MCF 10A (cell line): Measurements from ENCODE around the gene PGAM5. TPM values are rescaled to one million over a fixed set of nuclear protein-coding genes. Genes with fewer than 3 reads are reported as not detected.

ENCODE experiments used
- BruUV-seq: library from RNA; stranded (reverse); fragments of 400-500 nt; replicated peaks from 2 replicates; lab custom pipeline; 2021; lab: Mats Ljungman, UMichigan
- CTCF ChIA-PET: fragments of 300-600 bp; sonication (Branson Sonifier 250); formaldehyde crosslinking; extraction: SDS; loops from one replicate; lab custom pipeline; 2021; ENCODE audit warnings: antibody characterized with exemption, inconsistent platforms; lab: Yijun Ruan, JAX
- POLR2A ChIA-PET: fragments of 300-600, 350-650 bp; sonication (Branson Sonifier 250); formaldehyde crosslinking; extraction: SDS; loops from one replicate; lab custom pipeline; 2020; ENCODE audit warnings: antibody characterized with exemption, inconsistent platforms; lab: Yijun Ruan, JAX
- DNase-seq: peaks from one replicate; pipeline ENCODE4 v3.0.0-alpha.2; 2018; ENCODE audit not compliant: unreplicated experiment
- H3K27ac Mint-ChIP-seq: one replicate; pipeline ENCODE4 v1.8.0; 2022; ENCODE audit warnings: mild to moderate bottlenecking, low read depth, mixed read lengths; ENCODE audit not compliant: unreplicated experiment
- H3K27me3 Mint-ChIP-seq: one replicate; pipeline ENCODE4 v1.8.0; 2022; ENCODE audit warnings: mixed read lengths; ENCODE audit not compliant: insufficient read depth, unreplicated experiment
- H3K36me3 Mint-ChIP-seq: one replicate; pipeline ENCODE4 v1.8.0; 2022; ENCODE audit warnings: mild to moderate bottlenecking, moderate library complexity, mixed read lengths; ENCODE audit not compliant: insufficient read depth, unreplicated experiment
- H3K4me1 Mint-ChIP-seq: one replicate; pipeline ENCODE4 v1.8.0; 2022; ENCODE audit warnings: mixed read lengths; ENCODE audit not compliant: insufficient read depth, unreplicated experiment
- H3K4me3 Mint-ChIP-seq: one replicate; pipeline ENCODE4 v1.8.0; 2022; ENCODE audit warnings: mild to moderate bottlenecking, moderate library complexity, mixed read lengths; ENCODE audit not compliant: unreplicated experiment
- H3K9me3 Mint-ChIP-seq: one replicate; pipeline ENCODE4 v1.8.0; 2022; ENCODE audit warnings: mixed read lengths; ENCODE audit not compliant: unreplicated experiment
- intact Hi-C: fragments of 100-400 bp; cut with micrococcal nuclease; formaldehyde crosslinking; loops from 2 replicates; pipeline ENCODE4 v1.14.1; 2022
- total RNA-seq: library from RNA; stranded (reverse); gene quantifications from 2 replicates; pipeline ENCODE4 v1.2.3, GENCODE V29; 2022
- TF ChIP-seq, protein P1 (sequence below): fragments of 200-600 bp; IDR thresholded peaks from one replicate; pipeline ENCODE4 v1.8.0; 2022; ENCODE audit warnings: antibody characterized with exemption, mild to moderate bottlenecking; ENCODE audit not compliant: unreplicated experiment

The PGAM5 gene
- total RNA-seq, 1 experiment from 2014 or later: 84.0 TPM

DNA sequence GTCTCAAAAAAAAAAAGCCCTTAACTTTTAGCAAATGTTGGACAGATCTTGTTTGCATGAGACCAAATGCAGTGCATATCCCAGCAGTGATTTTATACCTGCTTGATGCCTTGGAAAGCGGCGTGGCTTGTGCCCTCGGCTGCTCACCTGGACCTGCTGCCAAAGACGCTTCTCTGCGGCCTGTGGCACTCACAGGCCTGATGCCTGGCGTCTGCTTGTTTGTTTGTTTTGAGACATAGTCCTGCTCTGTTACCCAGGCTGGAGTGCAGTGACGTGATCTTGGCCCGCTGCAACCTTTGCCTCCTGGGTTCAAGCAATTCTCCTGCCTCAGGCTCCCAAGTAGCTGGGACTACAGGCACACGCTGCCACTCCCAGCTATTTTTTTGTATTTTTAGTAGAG, 5.2 kb downstream of the PGAM5 start:
- Mint-ChIP-seq H3K36me3 (peaks cover 75% of the 10 kb centered on the region), H3K27ac (no peak overlapping the region), H3K9me3 (no peaks in the 10 kb centered on the region), H3K27me3 (no peaks in the 10 kb centered on the region), H3K4me1 (no peaks in the 10 kb centered on the region), H3K4me3 (no peak overlapping the region)
- DNase-seq: no peak
- CTCF ChIA-PET: no interaction called here
- no TSS peak for BruUV-seq
- TF ChIP-seq, protein P1, sequence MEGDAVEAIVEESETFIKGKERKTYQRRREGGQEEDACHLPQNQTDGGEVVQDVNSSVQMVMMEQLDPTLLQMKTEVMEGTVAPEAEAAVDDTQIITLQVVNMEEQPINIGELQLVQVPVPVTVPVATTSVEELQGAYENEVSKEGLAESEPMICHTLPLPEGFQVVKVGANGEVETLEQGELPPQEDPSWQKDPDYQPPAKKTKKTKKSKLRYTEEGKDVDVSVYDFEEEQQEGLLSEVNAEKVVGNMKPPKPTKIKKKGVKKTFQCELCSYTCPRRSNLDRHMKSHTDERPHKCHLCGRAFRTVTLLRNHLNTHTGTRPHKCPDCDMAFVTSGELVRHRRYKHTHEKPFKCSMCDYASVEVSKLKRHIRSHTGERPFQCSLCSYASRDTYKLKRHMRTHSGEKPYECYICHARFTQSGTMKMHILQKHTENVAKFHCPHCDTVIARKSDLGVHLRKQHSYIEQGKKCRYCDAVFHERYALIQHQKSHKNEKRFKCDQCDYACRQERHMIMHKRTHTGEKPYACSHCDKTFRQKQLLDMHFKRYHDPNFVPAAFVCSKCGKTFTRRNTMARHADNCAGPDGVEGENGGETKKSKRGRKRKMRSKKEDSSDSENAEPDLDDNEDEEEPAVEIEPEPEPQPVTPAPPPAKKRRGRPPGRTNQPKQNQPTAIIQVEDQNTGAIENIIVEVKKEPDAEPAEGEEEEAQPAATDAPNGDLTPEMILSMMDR: no peak
- POLR2A ChIA-PET: no interaction called here
- intact Hi-C loops: no loop called here

- H3K4me3 Mint-ChIP-seq: no peak overlapping the region
- no peaks in the 10 kb centered on the region for H3K27me3 Mint-ChIP-seq
- DNase-seq: no peak
- ChIA-PET CTCF (no interaction called here), POLR2A (no interaction called here)
- no TSS peak for BruUV-seq
- H3K4me1 Mint-ChIP-seq: no peaks in the 10 kb centered on the region
- TF ChIP-seq, protein P1: no peak
- H3K27ac Mint-ChIP-seq: no peak overlapping the region
- intact Hi-C loops: no loop called here
- H3K9me3 Mint-ChIP-seq: no peaks in the 10 kb centered on the region
- H3K36me3 Mint-ChIP-seq: peaks cover 80% of the 10 kb centered on the region
Measured at GRCh38 chr12:132716356-132716755, 5.7 kb downstream of the PGAM5 start.

GRCh38 chr12:132717011-132717410, 6.4 kb downstream of the PGAM5 start:
- TF ChIP-seq, protein P1: no peak
- Mint-ChIP-seq H3K27me3 (no peaks in the 10 kb centered on the region), H3K4me3 (no peak overlapping the region), H3K9me3 (no peaks in the 10 kb centered on the region), H3K36me3 (peaks cover 87% of the 10 kb centered on the region), H3K4me1 (no peaks in the 10 kb centered on the region), H3K27ac (no peak overlapping the region)
- intact Hi-C loops: no loop called here
- BruUV-seq: no TSS peak
- CTCF ChIA-PET: no interaction called here
- no peak for DNase-seq
- POLR2A ChIA-PET: no interaction called here

DNA sequence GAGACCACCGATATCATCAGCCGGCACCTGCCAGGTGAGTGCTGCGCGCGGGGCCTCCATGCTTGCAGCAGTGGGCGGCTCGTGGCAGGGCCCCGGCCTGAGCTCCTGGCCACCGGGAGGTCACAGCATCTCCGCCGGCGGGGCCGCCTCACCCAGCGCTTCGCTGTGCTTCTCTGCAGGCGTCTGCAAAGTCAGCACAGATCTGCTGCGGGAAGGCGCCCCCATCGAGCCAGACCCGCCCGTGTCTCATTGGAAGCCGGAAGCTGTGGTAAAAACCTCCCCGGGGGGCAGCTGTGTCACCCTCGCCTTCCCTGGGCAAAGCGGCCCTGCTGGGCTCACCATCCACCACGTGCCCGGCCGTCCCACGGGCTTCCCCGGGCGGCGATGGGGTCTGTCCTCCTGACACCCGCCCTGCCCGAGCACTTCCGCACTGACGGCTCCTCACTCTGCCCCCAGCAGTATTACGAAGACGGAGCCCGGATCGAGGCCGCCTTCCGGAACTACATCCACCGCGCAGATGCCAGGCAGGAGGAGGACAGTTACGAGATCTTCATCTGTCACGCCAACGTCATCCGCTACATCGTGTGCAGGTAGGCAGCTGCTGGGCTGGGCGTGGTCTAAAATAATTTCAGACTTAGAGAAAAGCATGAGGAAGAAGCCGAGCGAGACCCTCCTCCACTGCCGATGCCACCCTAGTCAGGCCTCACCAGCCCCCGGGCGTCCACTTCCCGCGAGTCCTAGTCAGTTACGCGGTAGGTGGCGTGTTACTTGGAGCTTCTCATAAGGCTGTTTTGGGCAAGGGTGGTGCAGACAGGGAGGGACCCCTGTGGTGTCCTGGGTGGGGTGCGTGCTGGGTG, 7.1 kb downstream of the PGAM5 start:
- TF ChIP-seq, protein P1: no peak
- Mint-ChIP-seq H3K27me3 (no peaks in the 10 kb centered on the region), H3K27ac (no peak overlapping the region), H3K4me3 (no peak overlapping the region), H3K36me3 (peaks cover 88% of the 10 kb centered on the region), H3K9me3 (no peaks in the 10 kb centered on the region), H3K4me1 (no peaks in the 10 kb centered on the region)
- no peak for DNase-seq
- CTCF ChIA-PET: no interaction called here
- POLR2A ChIA-PET: no interaction called here
- BruUV-seq: no TSS peak
- intact Hi-C loops: no loop called here
